Activated CD4-positive, alpha-beta T cell treated with anti-CD3 and anti-CD28 coated beads, Interleukin-2, amount 10 ng/mL, durations not matched to agents 7 days and 5 days (primary cell): ENCODE measurements around the gene DCLK1. TPM values are rescaled to one million over a fixed set of nuclear protein-coding genes. Genes with fewer than 3 reads are reported as not detected.

Source experiments
- CTCF ChIA-PET: fragments of 350-600 bp; sonication (Branson Sonifier 250); formaldehyde crosslinking; loops from one replicate; lab custom pipeline; 2021; ENCODE audit warnings: antibody characterized with exemption; lab: Charles Lee
- POLR2A ChIA-PET: fragments of 350-600 bp; sonication (Branson Sonifier 250); formaldehyde crosslinking; loops from one replicate; lab custom pipeline; 2021; ENCODE audit warnings: antibody characterized with exemption; lab: Charles Lee
- DNase-seq: peaks from one replicate; pipeline ENCODE4 v3.0.0-alpha.2; 2020
- H3K27ac Mint-ChIP-seq: one replicate; pipeline ENCODE4 v1.8.0; 2021; ENCODE audit warnings: mild to moderate bottlenecking, moderate library complexity, mixed read lengths
- H3K27me3 Mint-ChIP-seq: one replicate; pipeline ENCODE4 v1.8.0; 2021; ENCODE audit warnings: mixed read lengths
- H3K36me3 Mint-ChIP-seq: one replicate; pipeline ENCODE4 v1.8.0; 2021; ENCODE audit warnings: low read depth, mixed read lengths
- H3K4me1 Mint-ChIP-seq: one replicate; pipeline ENCODE4 v1.8.0; 2021; ENCODE audit warnings: mixed read lengths
- H3K4me3 Mint-ChIP-seq: one replicate; pipeline ENCODE4 v1.8.0; 2021; ENCODE audit warnings: mild to moderate bottlenecking, moderate library complexity, mixed read lengths
- H3K9me3 Mint-ChIP-seq: one replicate; pipeline ENCODE4 v1.8.0; 2021; ENCODE audit warnings: mixed read lengths
- total RNA-seq, 2 experiments: library from RNA; stranded (reverse); gene quantifications; one replicate each; pipeline ENCODE4 v1.2.3, GENCODE V29; 2021

The DCLK1 gene
- total RNA-seq, 2 experiments from 2014 or later: not detected

GRCh38 chr13:36046672-36047071, 84.5 kb downstream of the DCLK1 start:
- Mint-ChIP-seq H3K4me1 (no peaks in the 10 kb centered on the region), H3K27ac (no peak overlapping the region), H3K27me3 (no peaks in the 10 kb centered on the region), H3K4me3 (no peak overlapping the region), H3K9me3 (no peaks in the 10 kb centered on the region), H3K36me3 (no peaks in the 10 kb centered on the region)
- no peak for DNase-seq
- ChIA-PET CTCF (no interaction called here), POLR2A (no interaction called here)

- no peaks in the 10 kb centered on the region for H3K27me3 Mint-ChIP-seq
- POLR2A ChIA-PET: no interaction called here
- no peaks in the 10 kb centered on the region for H3K9me3 Mint-ChIP-seq
These were observed 92.2 kb downstream of the DCLK1 start for GRCh38 chr13:36038785-36039555.

GRCh38 chr13:36033035-36033434, 98.1 kb downstream of the DCLK1 start:
- POLR2A ChIA-PET: no interaction called here
- Mint-ChIP-seq H3K4me3 (no peak overlapping the region), H3K27ac (no peak overlapping the region), H3K27me3 (no peaks in the 10 kb centered on the region), H3K9me3 (no peaks in the 10 kb centered on the region), H3K4me1 (no peaks in the 10 kb centered on the region), H3K36me3 (no peaks in the 10 kb centered on the region)
- DNase-seq: no peak
- CTCF ChIA-PET: no interaction called here

More at GRCh38 chr13:36038785-36039555, 92.2 kb downstream of the DCLK1 start:
- H3K36me3 Mint-ChIP-seq: no peaks in the 10 kb centered on the region
- H3K4me1 Mint-ChIP-seq: no peaks in the 10 kb centered on the region
- H3K4me3 Mint-ChIP-seq: no peak overlapping the region
- CTCF ChIA-PET: no interaction called here
- no peak for DNase-seq
- H3K27ac Mint-ChIP-seq: no peak overlapping the region

GRCh38 chr13:36031490-36031889, 99.7 kb downstream of the DCLK1 start:
- DNase-seq: no peak
- Mint-ChIP-seq H3K27me3 (no peaks in the 10 kb centered on the region), H3K4me1 (no peaks in the 10 kb centered on the region), H3K36me3 (no peaks in the 10 kb centered on the region), H3K9me3 (no peaks in the 10 kb centered on the region), H3K27ac (no peak overlapping the region), H3K4me3 (no peak overlapping the region)
- CTCF ChIA-PET: no interaction called here
- POLR2A ChIA-PET: no interaction called here

GRCh38 chr13:36030670-36031331, 100.4 kb downstream of the DCLK1 start:
- no peaks in the 10 kb centered on the region for H3K36me3 Mint-ChIP-seq
- CTCF ChIA-PET: no interaction called here
- H3K9me3 Mint-ChIP-seq: no peaks in the 10 kb centered on the region

GRCh38 chr13:36029166-36029565, 102.0 kb downstream of the DCLK1 start:
- no peaks in the 10 kb centered on the region for H3K36me3 Mint-ChIP-seq
- no peak overlapping the region for H3K4me3 Mint-ChIP-seq
- no peak overlapping the region for H3K27ac Mint-ChIP-seq
- DNase-seq: no peak
- ChIA-PET CTCF (no interaction called here), POLR2A (no interaction called here)
- no peaks in the 10 kb centered on the region for H3K4me1 Mint-ChIP-seq
- H3K27me3 Mint-ChIP-seq: no peaks in the 10 kb centered on the region
- H3K9me3 Mint-ChIP-seq: peaks cover 3% of the 10 kb centered on the region

More at GRCh38 chr13:36030670-36031331, 100.4 kb downstream of the DCLK1 start:
- Mint-ChIP-seq H3K4me3 (no peak overlapping the region), H3K27ac (no peak overlapping the region), H3K27me3 (no peaks in the 10 kb centered on the region), H3K4me1 (no peaks in the 10 kb centered on the region)
- POLR2A ChIA-PET: no interaction called here
- DNase-seq: no peak

GRCh38 chr13:36028359-36029025, 102.7 kb downstream of the DCLK1 start:
- ChIA-PET CTCF (no interaction called here), POLR2A (no interaction called here)
- no peak overlapping the region for H3K27ac Mint-ChIP-seq

GRCh38 chr13:36026531-36026930, 104.7 kb downstream of the DCLK1 start:
- POLR2A ChIA-PET: no interaction called here
- Mint-ChIP-seq H3K4me3 (no peak overlapping the region), H3K27me3 (no peaks in the 10 kb centered on the region), H3K27ac (no peak overlapping the region), H3K36me3 (no peaks in the 10 kb centered on the region), H3K9me3 (peaks cover 3% of the 10 kb centered on the region), H3K4me1 (no peaks in the 10 kb centered on the region)
- DNase-seq: no peak
- CTCF ChIA-PET: no interaction called here

More at GRCh38 chr13:36028359-36029025, 102.7 kb downstream of the DCLK1 start:
- Mint-ChIP-seq H3K36me3 (no peaks in the 10 kb centered on the region), H3K4me3 (no peak overlapping the region), H3K4me1 (no peaks in the 10 kb centered on the region), H3K9me3 (peaks cover 3% of the 10 kb centered on the region), H3K27me3 (no peaks in the 10 kb centered on the region)
- DNase-seq: no peak

- Mint-ChIP-seq H3K4me3 (no peak overlapping the region), H3K27me3 (no peaks in the 10 kb centered on the region), H3K36me3 (no peaks in the 10 kb centered on the region), H3K9me3 (peaks cover 6% of the 10 kb centered on the region), H3K4me1 (no peaks in the 10 kb centered on the region), H3K27ac (no peak overlapping the region)
- CTCF ChIA-PET: no interaction called here
- POLR2A ChIA-PET: no interaction called here
- no peak for DNase-seq
These were observed 116.4 kb downstream of the DCLK1 start for GRCh38 chr13:36014763-36015162.

GRCh38 chr13:36006894-36007675, 124.1 kb downstream of the DCLK1 start:
- H3K9me3 Mint-ChIP-seq: peaks cover 2% of the 10 kb centered on the region
- H3K4me1 Mint-ChIP-seq: no peaks in the 10 kb centered on the region
- ChIA-PET CTCF (no interaction called here), POLR2A (no interaction called here)
- no peak overlapping the region for H3K4me3 Mint-ChIP-seq
- H3K27me3 Mint-ChIP-seq: no peaks in the 10 kb centered on the region
- H3K27ac Mint-ChIP-seq: no peak overlapping the region
- H3K36me3 Mint-ChIP-seq: no peaks in the 10 kb centered on the region
- DNase-seq: no peak

GRCh38 chr13:36006347-36006746, 124.8 kb downstream of the DCLK1 start:
- no peak overlapping the region for H3K27ac Mint-ChIP-seq
- H3K4me3 Mint-ChIP-seq: no peak overlapping the region
- H3K36me3 Mint-ChIP-seq: no peaks in the 10 kb centered on the region
- H3K9me3 Mint-ChIP-seq: peaks cover 2% of the 10 kb centered on the region
- no peaks in the 10 kb centered on the region for H3K4me1 Mint-ChIP-seq
- ChIA-PET CTCF (no interaction called here), POLR2A (no interaction called here)
- no peak for DNase-seq
- no peaks in the 10 kb centered on the region for H3K27me3 Mint-ChIP-seq

- POLR2A ChIA-PET: no interaction called here
- CTCF ChIA-PET: no interaction called here
- Mint-ChIP-seq H3K4me1 (no peaks in the 10 kb centered on the region), H3K9me3 (peaks cover 2% of the 10 kb centered on the region), H3K4me3 (no peak overlapping the region), H3K36me3 (no peaks in the 10 kb centered on the region), H3K27me3 (no peaks in the 10 kb centered on the region), H3K27ac (no peak overlapping the region)
- no peak for DNase-seq
These were observed 129.6 kb downstream of the DCLK1 start for GRCh38 chr13:36001561-36001960.

- no peak for DNase-seq
- H3K36me3 Mint-ChIP-seq: no peaks in the 10 kb centered on the region
- no peaks in the 10 kb centered on the region for H3K4me1 Mint-ChIP-seq
- H3K27ac Mint-ChIP-seq: no peak overlapping the region
- no peaks in the 10 kb centered on the region for H3K9me3 Mint-ChIP-seq
- ChIA-PET POLR2A (no interaction called here), CTCF (no interaction called here)
- H3K27me3 Mint-ChIP-seq: no peaks in the 10 kb centered on the region
- no peak overlapping the region for H3K4me3 Mint-ChIP-seq
These were observed 131.2 kb downstream of the DCLK1 start for GRCh38 chr13:36000028-36000427.
